GM18526 (cell line): ENCODE data around the gene EIF4B.

Source experiments
- POLR2A ChIP-seq: IDR thresholded peaks from 3 replicates; pipeline ENCODE4 v1.6.1; 2011; ENCODE audit not compliant: insufficient read length; ENCODE audit errors: extremely low read depth

Gene EIF4B

GRCh38 chr12:53058674-53059433 lies 52.6 kb downstream of the EIF4B start:
- TF ChIP-seq POLR2A: no peak

GRCh38 chr12:53059434-53060063 lies 53.3 kb downstream of the EIF4B start:
- TF ChIP-seq POLR2A: no peak

GRCh38 chr12:53060064-53060720 lies 53.9 kb downstream of the EIF4B start:
- no peak for TF ChIP-seq POLR2A

- no peak for TF ChIP-seq POLR2A
These were observed 54.5 kb downstream of the EIF4B start for GRCh38 chr12:53060721-53061276.

GRCh38 chr12:53061404-53062010 lies 55.3 kb downstream of the EIF4B start:
- TF ChIP-seq POLR2A: no peak

- TF ChIP-seq POLR2A: no peak
These were observed 56.0 kb downstream of the EIF4B start for GRCh38 chr12:53062011-53062961.

- TF ChIP-seq POLR2A: no peak
These were observed 56.9 kb downstream of the EIF4B start for GRCh38 chr12:53062977-53063707.

GRCh38 chr12:53063708-53064612 lies 57.7 kb downstream of the EIF4B start:
- no peak for TF ChIP-seq POLR2A

- TF ChIP-seq POLR2A: no peak
These were observed 58.6 kb downstream of the EIF4B start for GRCh38 chr12:53064613-53065436.

- TF ChIP-seq POLR2A: no peak
These were observed 59.2 kb downstream of the EIF4B start for GRCh38 chr12:53065470-53065869.

- TF ChIP-seq POLR2A: no peak
These were observed 60.0 kb downstream of the EIF4B start for GRCh38 chr12:53065975-53066931.
